Measurements from ENCODE around the gene CARD14.

DNA sequence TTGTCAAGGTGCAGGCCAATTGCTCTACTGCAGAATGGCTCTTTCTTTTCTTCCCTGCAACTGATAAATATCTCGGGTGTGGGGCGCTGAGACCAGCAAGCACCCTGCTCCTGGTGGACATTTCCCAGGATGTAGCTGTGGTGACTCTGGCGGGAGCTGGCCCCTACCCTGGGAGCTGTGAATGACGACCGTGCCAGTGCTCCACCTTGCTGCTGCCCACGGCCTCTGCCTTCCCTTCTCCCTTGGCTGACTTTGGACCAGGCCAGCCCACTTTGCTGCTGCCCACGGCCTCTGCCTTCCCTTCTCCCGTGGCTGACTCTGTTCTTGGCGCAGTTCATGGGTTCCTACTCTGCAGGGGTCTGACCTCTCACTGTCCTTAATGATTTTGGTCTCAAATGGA is 16.1 kb downstream of the CARD14 start:
- TF ChIP-seq, protein P1, sequence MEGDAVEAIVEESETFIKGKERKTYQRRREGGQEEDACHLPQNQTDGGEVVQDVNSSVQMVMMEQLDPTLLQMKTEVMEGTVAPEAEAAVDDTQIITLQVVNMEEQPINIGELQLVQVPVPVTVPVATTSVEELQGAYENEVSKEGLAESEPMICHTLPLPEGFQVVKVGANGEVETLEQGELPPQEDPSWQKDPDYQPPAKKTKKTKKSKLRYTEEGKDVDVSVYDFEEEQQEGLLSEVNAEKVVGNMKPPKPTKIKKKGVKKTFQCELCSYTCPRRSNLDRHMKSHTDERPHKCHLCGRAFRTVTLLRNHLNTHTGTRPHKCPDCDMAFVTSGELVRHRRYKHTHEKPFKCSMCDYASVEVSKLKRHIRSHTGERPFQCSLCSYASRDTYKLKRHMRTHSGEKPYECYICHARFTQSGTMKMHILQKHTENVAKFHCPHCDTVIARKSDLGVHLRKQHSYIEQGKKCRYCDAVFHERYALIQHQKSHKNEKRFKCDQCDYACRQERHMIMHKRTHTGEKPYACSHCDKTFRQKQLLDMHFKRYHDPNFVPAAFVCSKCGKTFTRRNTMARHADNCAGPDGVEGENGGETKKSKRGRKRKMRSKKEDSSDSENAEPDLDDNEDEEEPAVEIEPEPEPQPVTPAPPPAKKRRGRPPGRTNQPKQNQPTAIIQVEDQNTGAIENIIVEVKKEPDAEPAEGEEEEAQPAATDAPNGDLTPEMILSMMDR (IDR thresholded peaks at IDR 0.05; ENCODE audit: low read length): no peak
- TF ChIP-seq EZH2phosphoT487 (IDR thresholded peaks at IDR 0.05; ENCODE audit: low read length): no peak

Measured in MM.1S (cell line).